GM21619 (cell line): Measurements from ENCODE around the gene NCF2.

Experiments
- ATAC-seq: cut with Tn5 transposase; IDR thresholded peaks from one replicate; pipeline ENCODE4 v1.9.1; 2021; ENCODE audit not compliant: unreplicated experiment

NCF2 gene

DNA sequence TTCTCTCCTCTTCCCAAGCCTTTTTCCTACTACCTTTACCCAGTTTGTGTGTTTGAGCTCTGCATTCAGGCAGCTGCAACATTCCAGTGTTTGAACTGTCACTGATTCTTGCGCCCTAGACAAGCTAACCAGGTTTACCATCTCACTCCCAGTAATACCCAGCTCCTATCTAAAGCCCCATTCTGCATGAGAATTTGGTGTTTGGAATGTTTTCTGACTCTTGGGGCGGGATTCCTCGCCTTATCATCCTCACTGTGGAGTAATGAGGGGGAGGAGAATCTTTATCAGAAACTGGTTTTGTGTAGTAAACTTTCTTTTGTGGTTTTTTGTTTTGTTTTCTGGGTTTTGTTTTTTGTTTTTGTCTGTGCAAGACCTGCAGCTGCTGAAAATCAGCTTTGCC is 36.5 kb downstream of the NCF2 start:
- ATAC-seq, result no peak

DNA sequence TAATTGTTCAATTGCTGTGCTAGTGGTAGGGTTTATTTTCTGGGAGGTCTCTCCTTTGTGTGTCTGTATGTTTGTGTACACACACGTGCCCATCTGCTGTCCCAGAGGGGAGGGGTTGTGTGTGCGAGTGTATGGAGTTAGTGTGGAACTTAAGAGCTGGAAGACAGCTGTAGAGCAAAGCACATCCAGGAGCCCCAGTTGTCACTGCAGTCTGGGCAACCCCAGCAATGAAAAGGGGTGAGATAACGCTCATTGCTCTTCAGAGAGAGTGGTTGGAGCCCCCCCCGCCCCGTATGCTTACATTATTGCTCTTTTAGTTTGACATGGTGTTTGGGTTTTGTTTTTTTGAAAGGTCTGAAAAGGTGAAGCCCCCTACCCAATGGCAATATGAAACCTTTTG is 36.9 kb downstream of the NCF2 start:
- ATAC-seq, result no peak

DNA sequence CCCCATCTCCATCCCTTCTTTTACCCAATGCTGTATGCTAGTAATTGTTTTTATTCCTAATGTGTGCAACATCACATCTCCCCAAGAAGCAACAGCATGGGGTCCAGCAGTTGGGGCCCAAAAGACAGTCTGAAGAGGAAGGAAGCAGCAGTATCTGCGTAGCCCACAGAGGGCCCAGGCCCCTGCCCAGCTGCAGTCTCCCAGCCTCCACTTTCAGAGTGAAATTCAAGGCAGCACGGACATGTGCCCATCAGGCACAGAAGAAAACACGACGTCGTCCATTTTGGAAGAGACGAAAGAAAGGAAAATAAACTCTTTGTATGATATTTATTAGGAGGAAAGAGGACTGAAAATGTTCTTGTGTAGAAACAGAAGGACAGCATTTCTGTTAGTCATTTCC is 37.4 kb downstream of the NCF2 start:
- no peak for ATAC-seq

DNA sequence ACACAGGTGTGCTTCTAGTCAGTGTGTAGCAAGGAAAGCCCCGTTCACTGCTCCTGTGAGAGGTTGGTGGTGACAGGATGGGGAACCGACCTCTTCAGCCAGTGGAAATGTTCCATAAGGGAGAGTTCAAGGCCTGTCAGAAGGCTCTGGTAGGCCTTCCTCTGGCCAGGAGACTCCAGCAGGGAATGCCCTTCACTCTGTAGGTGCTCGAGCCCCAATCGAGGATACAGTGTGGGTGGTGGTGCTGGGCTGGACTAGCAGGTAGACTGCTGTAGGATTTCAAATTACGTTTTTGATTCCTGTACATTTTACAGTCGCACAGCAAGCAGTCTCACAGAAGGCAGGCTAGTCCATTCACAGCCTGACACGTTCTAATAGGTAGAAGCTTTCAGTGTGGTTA is 37.8 kb downstream of the NCF2 start:
- no peak for ATAC-seq

DNA sequence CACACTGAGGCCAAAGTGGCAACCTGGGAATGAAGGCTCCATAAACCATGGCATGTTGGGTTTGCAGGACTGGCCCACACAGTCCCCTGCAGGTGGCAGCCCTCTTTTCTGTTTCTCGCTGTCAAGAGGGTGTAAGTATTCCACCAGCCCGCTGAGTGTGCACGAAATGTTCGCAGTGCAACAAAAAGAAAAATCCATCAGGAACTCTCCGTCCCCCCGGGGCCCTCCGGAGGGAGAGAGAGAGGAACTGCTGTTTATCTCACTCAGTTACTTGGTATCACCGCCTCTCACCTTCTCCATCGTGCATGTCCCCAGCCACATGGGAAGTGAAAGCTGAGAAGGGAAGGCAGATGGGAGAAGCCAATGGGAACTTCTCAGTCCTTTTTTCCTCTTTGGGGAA is 38.3 kb downstream of the NCF2 start:
- ATAC-seq, result no peak

DNA sequence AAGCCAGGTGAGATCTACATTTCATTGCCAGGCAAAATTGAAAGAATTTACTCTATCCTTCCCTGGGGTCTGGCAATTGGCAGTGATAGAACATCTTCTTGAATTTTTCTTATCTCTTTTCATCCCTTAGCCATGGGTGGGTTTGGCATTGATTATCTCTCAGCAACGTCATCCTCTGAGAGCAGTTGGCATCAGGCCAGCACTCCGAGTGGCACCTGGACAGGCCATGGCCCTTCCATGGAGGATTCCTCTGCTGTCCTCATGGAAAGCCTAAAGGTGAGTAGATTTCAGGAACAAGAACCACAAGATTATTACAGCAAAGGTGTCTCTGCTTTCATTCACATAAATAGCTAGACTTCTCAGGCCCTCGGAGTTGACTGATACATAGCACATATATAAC is 39.3 kb downstream of the NCF2 start:
- no peak for ATAC-seq

DNA sequence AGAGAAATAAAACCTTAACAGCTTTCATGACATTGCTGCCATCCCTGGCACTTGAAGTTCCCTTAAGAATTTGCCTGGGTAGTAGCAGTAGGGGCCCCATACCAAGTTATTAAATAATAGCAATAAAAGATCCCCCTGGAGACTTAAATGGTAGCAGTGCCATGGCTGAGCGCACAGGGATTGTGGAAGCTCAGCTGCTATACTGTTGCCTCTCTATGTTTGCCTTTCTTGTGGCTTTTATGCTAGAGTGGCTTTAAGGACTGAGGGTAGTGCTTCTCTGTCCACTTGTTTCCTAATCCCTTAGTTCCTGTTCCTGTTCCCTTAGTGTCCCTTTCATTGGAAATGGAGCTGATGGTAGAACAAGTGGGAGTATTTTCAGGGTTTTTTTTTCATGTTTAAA is 42.1 kb downstream of the NCF2 start:
- no peak for ATAC-seq

DNA sequence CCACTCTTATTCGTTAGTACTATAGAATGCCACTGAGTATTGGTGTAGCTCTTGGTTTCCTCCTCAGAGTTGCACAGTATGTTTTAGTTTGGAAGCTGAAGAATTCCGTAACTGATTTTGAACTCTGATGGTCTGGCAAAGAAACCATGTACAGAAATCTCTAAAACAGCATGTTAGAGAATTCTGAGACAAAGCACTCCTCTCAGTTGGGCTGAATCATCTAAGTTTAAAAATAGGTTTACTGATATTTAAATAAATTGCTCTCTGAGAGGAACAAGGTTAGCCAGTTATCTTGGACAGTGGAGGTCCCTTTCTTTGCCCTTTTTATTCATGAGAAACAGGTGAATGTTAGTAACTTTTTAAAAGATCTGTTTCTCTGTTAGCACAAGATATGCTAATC is 43.8 kb downstream of the NCF2 start:
- ATAC-seq, result no peak

DNA sequence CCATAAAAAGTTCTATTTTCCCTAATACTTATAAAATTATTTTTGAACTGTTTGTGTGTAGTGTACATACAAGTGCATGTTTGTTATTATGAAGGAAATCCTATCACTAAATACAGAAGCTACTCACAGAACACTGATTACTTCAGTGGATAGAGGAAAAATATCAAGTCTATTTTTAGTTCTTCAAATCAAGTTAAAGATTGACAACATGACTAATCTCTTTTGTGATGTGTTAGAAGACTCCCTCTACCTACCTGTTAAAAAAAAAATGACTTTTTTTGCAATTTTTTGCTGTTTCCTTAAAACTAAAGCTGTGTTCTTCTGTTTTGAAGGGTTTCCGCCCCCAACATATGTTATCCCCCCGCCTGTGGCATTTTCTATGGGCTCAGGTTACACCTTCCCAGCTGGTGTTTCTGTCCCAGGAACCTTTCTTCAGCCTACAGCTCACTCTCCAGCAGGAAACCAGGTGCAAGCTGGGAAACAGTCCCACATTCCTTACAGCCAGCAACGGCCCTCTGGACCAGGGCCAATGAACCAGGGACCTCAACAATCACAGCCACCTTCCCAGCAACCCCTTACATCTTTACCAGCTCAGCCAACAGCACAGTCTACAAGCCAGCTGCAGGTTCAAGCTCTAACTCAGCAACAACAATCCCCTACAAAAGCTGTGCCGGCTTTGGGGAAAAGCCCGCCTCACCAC is 45.5 kb downstream of the NCF2 start:
- no peak for ATAC-seq

DNA sequence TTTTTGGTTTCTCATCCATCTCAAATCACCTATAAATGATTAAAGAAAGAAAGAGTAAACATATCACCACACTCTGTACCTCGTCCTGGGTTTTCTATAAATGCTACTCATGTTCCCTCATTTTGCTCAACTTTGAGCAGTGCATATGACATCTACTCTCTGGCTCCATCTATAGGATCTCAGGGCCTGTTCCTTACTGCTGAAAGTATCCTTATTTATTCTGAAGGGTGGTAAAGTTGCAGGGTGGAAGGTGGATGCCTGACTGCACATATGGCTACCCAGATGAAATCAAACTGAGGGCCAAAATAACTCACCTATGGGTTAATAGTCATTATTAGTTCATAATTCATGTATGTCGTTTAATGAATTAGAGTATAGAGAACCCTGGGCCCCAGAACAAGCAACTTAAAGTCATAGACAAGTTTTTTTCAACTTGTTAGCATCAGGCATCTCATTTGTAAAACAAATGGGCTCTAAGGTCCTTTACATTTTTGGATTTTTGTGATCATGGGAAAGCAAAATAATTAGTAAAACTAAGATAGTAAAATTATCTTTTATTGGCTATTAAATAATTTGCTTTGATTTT is 46.5 kb downstream of the NCF2 start:
- ATAC-seq, result peak; percentile 71

DNA sequence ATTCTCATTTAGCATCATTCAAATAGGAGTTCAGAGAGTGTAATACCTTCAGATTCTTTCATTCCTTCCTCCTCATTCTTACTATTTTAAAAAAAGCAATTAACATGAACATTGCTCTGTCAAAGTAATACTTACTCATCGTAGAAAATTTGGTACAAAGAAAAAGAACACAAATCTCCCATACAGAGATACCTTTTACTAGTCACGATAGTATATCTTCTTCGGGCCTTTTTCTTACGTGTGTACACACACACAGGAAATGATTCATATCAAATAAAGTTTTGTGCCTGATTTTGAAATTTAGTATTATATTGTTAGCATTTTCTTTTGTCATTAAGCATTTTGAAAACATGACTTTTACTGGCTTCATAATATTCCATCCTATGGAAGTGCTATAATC is 52.9 kb downstream of the NCF2 start:
- ATAC-seq, result no peak

DNA sequence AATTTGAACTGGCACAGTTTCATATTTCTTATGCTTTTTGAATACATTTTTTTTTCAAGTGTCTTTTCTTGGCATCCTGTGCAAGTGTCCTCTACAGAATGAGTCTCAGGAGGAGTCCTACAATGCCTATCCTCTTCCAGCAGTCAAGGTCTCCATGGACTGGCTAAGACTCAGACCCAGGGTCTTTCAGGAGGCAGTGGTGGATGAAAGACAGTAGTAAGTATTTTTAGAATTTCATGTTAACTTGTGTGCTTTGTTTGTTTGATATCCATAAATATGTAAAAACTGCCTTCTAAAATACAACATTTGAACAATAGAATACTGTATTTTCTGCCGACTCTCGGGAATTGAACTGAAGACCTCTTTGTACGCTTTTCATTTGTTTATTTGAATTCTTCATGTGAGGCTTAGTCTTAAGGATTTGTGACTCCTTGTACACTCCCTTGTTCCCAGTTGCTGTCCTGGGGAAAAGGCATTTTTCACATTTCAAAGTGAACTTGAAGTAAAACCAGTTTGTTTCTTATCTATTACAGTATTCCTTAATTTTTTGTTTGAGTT is 56.6 kb downstream of the NCF2 start:
- ATAC-seq, result no peak

DNA sequence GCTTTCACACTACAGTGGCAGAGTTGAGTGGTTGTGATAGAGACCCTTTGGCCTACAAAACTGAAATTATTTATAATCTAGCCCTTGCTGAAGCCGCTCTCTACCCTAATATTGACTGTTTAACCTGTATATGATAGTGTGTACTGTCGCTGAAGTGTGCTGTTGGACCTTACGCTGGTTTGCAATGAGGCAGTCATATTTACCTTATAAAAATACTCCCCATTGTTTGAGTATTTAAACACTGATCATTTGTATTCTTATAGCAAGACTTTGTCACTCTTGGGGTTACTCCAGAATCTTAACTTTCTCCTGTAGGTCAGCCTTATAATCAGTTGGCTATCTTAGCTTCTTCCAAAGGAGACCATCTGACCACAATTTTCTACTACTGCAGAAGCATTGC is 61.7 kb downstream of the NCF2 start:
- ATAC-seq, result no peak

DNA sequence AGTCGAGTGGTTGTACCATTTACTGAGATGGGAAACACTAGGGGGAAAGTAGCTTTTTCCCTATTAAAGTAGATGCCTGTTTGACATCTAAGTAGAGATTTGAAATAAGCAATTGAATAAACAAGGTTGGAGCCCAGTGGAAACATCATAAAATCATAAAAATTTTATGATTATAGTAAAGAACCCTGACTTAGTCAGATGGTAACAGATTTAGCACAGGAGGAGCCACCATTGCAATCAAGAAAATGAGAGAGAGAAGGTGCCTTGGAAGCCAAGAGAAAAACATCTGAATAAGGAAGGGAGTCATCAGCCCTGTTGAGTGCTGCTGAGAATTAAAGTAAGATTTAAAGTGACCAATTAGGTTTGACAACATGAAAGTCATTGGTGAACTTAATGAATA is 68.2 kb downstream of the NCF2 start:
- no peak for ATAC-seq

DNA sequence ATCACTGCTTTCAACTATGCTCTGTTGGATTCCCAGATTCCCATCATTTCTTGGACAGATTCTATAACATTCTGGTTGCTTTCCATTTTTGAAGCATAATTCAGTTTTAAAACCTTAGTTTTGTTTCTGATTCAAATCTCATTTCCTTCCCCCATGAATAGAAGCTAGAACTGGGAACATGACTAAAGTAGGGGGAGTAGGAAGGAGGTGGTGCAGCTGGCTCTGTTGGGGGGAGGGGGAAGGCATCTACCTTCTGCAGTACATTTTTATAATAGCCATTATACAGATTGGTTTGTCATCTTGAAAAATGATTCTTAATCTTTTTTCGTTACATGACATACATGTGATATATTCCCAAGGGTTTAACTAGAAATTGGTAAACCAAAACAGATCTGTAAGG is 69.9 kb downstream of the NCF2 start:
- ATAC-seq, result no peak

DNA sequence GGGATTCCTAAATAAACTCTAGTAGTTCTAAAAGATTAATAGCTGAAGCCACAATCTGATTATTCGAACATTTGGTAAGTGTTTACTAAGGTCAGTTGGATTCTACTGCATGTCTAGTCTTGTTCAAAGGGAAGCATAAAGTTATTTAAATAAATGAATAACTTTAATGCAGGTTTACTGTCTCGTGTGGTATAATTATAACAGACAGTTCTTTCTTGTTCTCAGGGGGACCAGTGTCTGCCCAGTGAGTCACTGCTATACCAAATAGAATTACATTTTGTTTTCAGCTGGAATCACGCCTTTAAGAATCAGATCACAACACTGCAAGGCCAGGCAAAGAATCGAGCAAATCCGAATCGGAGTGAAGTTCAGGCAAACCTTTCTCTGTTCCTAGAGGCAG is 72.9 kb downstream of the NCF2 start:
- ATAC-seq, result no peak

DNA sequence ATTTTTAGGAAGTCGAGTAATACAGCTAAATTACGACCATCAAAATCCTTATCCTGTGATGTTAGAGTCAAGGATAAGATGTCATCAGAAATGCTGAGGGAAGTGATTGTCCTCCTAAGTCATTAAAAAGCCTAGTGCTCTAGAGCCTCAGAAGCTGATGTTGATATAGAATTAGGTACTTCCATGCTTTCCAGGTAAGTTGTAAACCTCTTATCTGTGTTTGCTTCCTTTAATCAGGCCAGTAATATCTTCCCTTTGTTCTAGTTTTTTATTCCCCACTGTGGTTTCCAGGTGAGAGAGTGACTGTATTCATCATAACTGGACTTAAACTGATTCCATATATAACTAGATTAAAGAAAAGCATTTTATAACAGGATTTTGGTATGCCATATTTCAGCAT is 73.5 kb downstream of the NCF2 start:
- ATAC-seq, result no peak

DNA sequence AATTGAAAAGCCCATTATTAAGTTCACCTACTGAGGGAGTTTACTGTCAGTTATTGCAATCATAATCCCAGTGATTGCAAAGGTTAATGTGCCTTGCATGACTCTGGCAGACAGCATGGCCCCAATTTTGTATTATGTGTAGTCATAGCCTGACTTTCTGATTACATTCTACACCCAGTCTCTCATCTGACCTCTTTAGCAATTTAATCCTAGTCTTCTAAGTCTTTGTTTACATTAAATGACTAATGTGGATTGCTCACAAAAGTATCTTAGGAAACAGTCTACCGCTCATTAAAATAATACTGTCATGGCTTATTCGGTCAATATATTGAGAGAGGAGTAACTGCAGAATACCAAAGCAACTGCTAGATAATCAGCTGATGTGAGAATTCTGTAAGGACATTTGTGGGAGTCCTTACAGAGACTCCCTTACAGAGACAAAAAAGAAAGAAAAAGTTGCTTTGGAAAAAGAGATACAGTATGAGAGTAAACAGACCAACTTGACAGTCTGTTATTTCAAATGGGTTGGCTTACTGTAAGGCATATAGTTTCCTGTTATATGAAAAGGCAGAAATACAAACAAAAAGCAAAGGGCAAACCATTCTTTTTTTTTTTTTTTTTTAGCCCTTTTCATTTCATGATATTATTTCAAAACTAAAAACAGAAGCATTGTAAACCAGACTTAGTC is 75.1 kb downstream of the NCF2 start:
- ATAC-seq, result no peak

DNA sequence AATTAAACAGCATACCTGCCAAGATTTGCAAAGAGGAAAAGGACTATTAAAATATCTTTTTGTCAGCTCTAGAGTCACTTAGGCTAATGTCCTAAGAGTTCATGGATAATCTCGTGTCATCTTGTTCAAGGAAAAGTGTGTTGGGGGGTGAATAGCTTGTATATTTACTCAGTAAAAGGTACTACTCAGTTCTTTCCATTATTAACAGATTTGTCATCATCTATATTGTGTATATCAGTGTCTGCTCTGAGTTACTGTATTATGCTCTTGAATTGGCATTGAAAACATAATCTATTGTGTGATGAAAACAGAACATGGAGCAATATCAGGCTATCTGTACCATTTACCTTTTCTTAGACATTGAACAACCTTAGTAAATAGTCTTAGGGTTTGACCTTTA is 76.0 kb downstream of the NCF2 start:
- no peak for ATAC-seq

DNA sequence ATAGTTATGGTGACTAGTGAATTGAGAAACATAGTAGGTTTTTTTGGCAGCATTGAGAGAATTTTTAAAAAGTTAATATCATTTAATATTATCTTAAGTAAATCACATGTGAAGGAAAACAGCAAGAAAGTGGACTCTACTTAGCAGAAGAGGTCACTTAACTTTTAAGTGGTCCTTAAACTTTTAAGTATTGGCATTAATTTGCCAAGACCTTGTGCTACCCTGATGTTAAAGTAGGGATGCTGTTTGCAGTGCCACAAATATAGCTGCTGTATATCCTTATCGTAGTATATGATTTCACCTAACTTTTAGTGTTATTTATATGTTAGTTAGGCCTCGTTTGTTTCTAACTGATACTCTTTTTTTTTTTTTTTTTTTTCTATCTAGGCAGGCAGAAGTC is 77.8 kb downstream of the NCF2 start:
- no peak for ATAC-seq

DNA sequence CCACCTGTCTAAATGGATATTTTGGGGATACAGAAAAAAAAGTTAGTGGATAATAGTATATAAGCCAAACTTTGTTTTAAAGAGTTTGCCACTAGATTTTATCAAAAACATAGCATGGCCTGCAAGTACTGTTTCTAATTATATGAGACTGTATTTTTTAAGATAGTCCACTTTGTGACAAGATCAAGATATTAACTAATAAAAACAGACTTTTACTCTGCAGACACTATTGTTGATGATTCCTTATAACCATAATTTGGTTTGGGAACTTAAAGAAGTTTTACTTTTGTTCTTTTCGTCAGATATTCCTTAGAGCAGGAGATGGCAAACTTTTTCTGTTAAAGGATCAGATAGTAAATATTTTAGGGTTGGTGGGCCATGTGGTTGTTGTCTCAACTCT is 81.6 kb downstream of the NCF2 start:
- ATAC-seq, result no peak

DNA sequence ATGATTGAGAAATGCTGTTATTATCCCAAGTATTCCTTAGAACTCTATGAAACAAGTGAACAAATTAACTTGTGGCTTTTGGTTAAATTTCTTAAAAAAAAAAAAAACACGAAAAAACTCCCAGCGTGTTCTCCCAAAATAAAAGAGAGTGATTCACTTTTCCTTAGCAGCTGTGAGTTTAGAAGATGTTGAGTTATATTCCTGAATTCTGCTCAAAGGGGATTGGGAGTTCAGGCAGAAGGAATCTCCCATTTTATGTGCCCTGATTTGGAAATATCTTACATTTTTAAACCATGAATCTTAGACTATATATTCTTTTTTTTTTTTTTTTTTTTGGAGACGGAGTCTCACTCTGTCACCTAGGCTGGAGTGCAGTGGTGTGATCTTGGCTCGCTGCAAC is 83.7 kb downstream of the NCF2 start:
- no peak for ATAC-seq
